ENCODE data around the gene TECTB.

Gene TECTB

GRCh38 chr10:112345202-112345601 lies 62.0 kb downstream of the TECTB start:
- Histone ChIP-seq H4K20me1 (ENCODE audit: insufficient read depth) (no peaks in the 10 kb centered on the region), H3K4me1 (ENCODE audit: low read depth, poor library complexity, severe bottlenecking) (no peaks in the 10 kb centered on the region), H3K27me3 (ENCODE audit: insufficient read depth, low read depth) (no peaks in the 10 kb centered on the region), H3K79me2 (ENCODE audit: insufficient read depth, low read depth) (no peaks in the 10 kb centered on the region), H3K27ac (no peak overlapping the region), H3K9ac (no peak overlapping the region), H2AFZ (ENCODE audit: low read depth) (no peak overlapping the region), H3K4me3 (IDR thresholded peaks at IDR 0.05; ENCODE audit: insufficient read depth, low read depth, low read length) (no peak overlapping the region), H3K4me2 (no peak overlapping the region), H3K36me3 (ENCODE audit: insufficient read depth) (no peaks in the 10 kb centered on the region)
- TF ChIP-seq, protein P1, sequence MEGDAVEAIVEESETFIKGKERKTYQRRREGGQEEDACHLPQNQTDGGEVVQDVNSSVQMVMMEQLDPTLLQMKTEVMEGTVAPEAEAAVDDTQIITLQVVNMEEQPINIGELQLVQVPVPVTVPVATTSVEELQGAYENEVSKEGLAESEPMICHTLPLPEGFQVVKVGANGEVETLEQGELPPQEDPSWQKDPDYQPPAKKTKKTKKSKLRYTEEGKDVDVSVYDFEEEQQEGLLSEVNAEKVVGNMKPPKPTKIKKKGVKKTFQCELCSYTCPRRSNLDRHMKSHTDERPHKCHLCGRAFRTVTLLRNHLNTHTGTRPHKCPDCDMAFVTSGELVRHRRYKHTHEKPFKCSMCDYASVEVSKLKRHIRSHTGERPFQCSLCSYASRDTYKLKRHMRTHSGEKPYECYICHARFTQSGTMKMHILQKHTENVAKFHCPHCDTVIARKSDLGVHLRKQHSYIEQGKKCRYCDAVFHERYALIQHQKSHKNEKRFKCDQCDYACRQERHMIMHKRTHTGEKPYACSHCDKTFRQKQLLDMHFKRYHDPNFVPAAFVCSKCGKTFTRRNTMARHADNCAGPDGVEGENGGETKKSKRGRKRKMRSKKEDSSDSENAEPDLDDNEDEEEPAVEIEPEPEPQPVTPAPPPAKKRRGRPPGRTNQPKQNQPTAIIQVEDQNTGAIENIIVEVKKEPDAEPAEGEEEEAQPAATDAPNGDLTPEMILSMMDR (conservative IDR thresholded peaks at IDR 0.05; ENCODE audit: low read depth, low read length) = no peak

DNA sequence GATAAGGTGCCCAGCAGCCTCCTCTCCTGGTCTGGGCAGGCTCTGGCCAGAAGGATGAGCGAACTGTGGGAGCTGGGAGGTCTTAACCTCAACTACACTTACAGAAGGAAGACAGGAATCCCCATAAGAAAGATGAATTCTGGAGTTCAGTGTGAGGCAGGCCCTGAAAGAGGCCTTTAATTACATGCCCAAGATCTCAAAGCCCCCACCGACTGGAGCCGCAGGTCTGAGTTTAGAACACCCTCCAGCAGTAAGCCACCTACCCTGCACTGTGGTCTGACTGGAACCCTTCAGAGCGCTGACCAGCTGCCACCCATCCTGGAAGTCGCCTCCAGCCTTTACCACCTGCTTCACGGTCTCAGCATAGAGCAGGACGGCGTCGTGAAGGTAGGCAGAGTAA lies 62.5 kb downstream of the TECTB start:
- Histone ChIP-seq H3K27ac (no peak overlapping the region), H3K9ac (no peak overlapping the region), H4K20me1 (ENCODE audit: insufficient read depth) (no peaks in the 10 kb centered on the region), H3K36me3 (ENCODE audit: insufficient read depth) (no peaks in the 10 kb centered on the region), H3K27me3 (ENCODE audit: insufficient read depth, low read depth) (no peaks in the 10 kb centered on the region), H3K4me2 (no peak overlapping the region), H3K4me3 (IDR thresholded peaks at IDR 0.05; ENCODE audit: insufficient read depth, low read depth, low read length) (no peak overlapping the region), H3K79me2 (ENCODE audit: insufficient read depth, low read depth) (no peaks in the 10 kb centered on the region), H3K4me1 (ENCODE audit: low read depth, poor library complexity, severe bottlenecking) (no peaks in the 10 kb centered on the region), H2AFZ (ENCODE audit: low read depth) (no peak overlapping the region)
- TF ChIP-seq, protein P1 (conservative IDR thresholded peaks at IDR 0.05; ENCODE audit: low read depth, low read length) = no peak

DNA sequence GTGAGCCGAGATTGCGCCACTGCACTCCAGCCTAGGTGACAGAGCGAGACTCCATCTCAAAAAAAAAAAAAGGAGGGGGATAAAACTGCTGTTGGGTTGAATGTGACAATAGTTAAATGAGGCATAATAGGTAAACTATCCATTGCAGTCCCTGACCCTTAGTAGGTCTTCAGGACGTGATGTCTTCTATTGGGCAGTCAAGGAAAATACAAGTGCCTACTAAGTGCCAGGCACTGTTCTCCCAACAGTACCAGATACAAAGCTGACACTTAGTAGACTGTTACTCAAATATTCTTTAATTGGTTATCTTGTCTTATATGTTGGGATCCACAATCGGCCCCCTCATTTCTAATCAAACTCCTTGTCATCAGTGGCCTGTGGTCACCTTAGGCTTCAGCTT lies 63.6 kb downstream of the TECTB start:
- TF ChIP-seq, protein P1 (conservative IDR thresholded peaks at IDR 0.05; ENCODE audit: low read depth, low read length) = no peak
- no peaks in the 10 kb centered on the region for H3K4me1 ChIP-seq (ENCODE audit: low read depth, poor library complexity, severe bottlenecking)
- no peaks in the 10 kb centered on the region for H4K20me1 ChIP-seq (ENCODE audit: insufficient read depth)
- H3K4me2 ChIP-seq = no peak overlapping the region
- H3K27me3 ChIP-seq (ENCODE audit: insufficient read depth, low read depth) = no peaks in the 10 kb centered on the region
- no peak overlapping the region for H2AFZ ChIP-seq (ENCODE audit: low read depth)
- no peak overlapping the region for H3K4me3 ChIP-seq (IDR thresholded peaks at IDR 0.05; ENCODE audit: insufficient read depth, low read depth, low read length)
- no peaks in the 10 kb centered on the region for H3K36me3 ChIP-seq (ENCODE audit: insufficient read depth)
- no peak overlapping the region for H3K9ac ChIP-seq
- no peak overlapping the region for H3K27ac ChIP-seq
- no peaks in the 10 kb centered on the region for H3K79me2 ChIP-seq (ENCODE audit: insufficient read depth, low read depth)

- H4K20me1 ChIP-seq (ENCODE audit: insufficient read depth) = no peaks in the 10 kb centered on the region
- H3K27me3 ChIP-seq (ENCODE audit: insufficient read depth, low read depth) = no peaks in the 10 kb centered on the region
- no peak overlapping the region for H3K9ac ChIP-seq
- no peaks in the 10 kb centered on the region for H3K4me1 ChIP-seq (ENCODE audit: low read depth, poor library complexity, severe bottlenecking)
- H3K4me3 ChIP-seq (IDR thresholded peaks at IDR 0.05; ENCODE audit: insufficient read depth, low read depth, low read length) = no peak overlapping the region
- H3K27ac ChIP-seq = no peak overlapping the region
- TF ChIP-seq, protein P1 (conservative IDR thresholded peaks at IDR 0.05; ENCODE audit: low read depth, low read length) = no peak
- no peaks in the 10 kb centered on the region for H3K79me2 ChIP-seq (ENCODE audit: insufficient read depth, low read depth)
- no peak overlapping the region for H3K4me2 ChIP-seq
- H2AFZ ChIP-seq (ENCODE audit: low read depth) = no peak overlapping the region
- no peaks in the 10 kb centered on the region for H3K36me3 ChIP-seq (ENCODE audit: insufficient read depth)
Observed at GRCh38 chr10:112347709-112348671, 64.8 kb downstream of the TECTB start.
